Right renal pelvis (tissue), 4 donors: Measurements from ENCODE around the gene CRCP. TPM values are rescaled to one million over a fixed set of nuclear protein-coding genes. Genes with fewer than 3 reads are reported as not detected.
"Not testable (repeated sequence)": the region's sequence is repeated elsewhere in the genome, so short reads cannot be mapped to it uniquely, and the experiment has no call there.

Source experiments
- DNase-seq, 4 donors: peaks; one replicate each; pipeline ENCODE4 v3.0.0-alpha.2; 2013; ENCODE audit warnings: low read depth in 4 of 4, low spot score in 3 of 4, missing footprints in 1 of 4
- polyA plus RNA-seq, 4 donors: library from polyadenylated mRNA; unstranded; fragments of 120-200 nt; gene quantifications; one replicate each; pipeline ENCODE4 v1.2.1, GENCODE V29; 2013; ENCODE audit not compliant: insufficient read length in 4 of 4

CRCP gene
- polyA plus RNA-seq: 10 to 100 TPM; 25.9 to 31.7 (median 28.2) TPM

DNA sequence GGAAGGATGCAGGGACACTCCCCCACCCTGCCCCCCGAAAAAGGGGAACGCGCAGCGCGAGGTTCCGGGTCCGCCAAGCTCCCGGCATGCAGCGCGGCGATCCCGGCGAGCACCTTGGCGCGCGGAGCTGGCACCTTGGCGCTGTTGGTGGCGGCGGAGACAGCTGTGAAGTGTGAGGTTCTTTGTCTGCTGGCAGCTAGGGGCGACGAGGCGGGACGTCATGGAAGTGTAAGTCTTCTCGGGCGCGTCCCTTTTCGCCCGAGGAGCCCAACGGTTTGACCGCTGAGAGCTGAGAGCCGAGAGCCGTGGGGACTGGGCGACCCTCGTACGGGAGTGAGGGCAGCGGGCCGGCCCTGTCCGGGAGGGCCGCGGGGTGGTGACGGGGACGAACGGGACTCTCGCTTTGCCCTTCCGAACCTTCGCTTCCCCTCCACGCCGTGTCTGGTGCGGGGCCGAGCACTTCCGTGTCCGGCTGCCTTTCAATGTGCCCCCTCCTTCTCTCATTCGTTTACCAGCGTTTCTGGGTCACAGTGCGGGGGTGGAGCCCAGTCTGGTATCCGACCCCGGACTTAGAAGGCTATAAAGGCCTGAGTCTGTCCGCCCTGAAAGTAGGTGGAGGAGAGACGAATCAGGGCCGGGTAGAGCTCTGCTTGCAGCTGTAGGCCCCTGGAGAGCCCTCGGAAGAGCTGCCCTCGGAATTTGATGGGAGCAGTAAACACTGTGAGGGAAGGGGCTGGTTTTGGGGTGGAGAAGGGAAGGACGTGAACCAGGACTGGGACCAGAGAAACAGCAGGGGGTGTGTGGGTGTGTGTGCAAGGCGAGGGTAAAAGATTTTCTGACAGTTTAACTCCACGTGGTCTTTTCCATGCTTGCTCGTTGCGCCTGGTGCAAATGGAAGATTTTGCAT, at the start of gene CRCP:
Gene CRCP, plus strand, starts transcription at position 105 of the 907 bp plus-strand sequence. Its CDS starts 116 bp downstream, at position 221.
- peak in 3 of 4 donors; percentile 54 to 67 (median 62) for DNase-seq

DNA sequence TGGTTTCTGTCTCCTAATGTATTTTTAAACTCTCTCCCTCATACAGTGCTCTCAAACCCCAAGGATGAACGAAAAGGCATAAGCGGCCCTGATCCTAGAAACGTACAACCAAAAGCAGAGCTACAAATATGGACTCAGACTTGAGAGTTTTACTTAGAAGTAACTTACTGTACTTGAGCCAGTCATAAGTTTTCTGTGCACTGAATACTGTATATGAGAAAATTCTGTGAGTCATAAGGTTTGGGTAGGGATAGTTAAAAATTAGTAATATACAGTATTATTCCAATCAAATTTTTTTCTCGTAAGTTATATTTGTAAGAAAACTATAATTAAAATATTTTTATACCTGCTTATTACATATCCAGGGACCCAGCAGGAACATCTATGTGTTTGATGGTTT, 44.9 kb upstream of the CRCP start:
- DNase-seq: no peak

DNA sequence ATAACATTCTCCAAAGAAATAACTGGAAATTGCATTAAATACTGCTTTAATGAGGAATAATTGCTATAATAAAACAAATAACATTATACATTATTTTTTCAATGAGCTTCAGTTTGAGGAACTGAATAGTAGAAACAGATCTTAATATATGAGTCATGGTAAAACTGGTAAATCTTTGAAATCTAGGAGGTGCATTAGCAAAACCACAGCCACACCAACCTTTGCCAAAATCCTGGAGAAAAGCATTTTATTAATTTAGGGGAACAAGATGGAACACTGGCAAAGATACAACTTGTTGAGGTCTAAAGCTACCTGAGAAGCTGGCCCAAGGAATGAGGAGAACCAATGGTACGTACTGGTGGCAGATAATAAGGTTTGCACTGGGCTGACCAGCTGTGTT, 44.4 kb upstream of the CRCP start:
- DNase-seq: no peak

DNA sequence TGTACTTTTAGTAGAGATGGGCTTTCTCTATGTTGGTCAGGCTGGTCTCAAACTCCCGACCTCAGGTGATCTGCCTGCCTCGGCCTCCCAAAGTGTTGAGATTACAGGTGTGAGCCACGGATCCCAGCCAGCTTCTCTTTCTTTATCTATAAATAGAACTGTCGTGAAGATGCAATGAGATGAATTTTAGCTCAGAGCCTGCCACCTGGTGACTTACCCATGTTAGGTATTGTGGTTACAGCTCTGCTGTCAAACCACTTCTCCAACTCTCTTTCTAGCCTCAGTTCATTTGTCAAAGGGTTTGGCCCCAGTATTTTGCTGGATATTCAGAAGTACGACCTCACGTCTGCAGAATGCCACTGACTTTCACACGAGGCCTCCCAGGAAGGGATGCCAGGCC, 42.4 kb upstream of the CRCP start:
- not testable (repeated sequence) for DNase-seq

DNA sequence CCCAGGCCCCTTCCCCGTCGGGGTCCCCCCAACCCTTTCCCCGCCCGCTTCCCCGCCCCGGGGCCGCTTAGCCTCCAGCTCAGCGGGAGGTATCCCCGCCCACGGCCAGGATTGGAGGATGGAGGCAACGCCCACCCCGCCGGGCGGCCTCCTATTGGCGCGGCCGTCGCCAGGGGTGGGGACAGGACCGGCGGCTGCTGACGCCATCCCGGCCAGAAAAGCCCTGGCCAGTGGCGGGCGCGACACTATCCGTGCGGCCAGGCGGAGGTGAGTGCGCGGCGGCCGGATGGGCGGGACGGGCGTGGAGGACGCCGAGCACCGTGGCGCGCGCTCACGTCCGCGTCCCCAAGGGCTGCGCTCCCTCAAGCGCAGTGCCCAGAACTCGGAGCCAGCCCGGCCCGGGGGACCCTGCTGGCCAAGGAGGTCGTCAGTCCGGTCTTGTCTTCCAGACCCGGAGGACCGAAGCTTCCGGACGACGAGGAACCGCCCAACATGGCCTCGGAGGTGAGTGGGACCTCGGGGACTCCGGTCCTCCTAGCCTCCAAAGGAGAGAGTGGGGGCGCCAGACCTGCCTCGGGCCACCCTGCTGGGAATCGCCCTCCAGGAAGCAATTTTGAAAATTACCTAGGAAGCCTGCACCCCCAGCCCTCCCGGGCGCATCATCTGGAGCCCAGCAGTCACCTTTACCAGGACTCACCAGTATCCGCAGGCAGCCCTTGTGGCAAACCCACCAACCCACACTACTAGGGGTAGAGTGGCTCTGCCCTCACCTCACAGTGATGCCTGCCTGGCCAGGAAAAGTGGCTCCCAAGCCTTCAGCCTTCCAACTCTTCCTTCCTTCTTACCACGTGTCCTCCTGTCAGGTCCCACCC, 38.8 kb upstream of the CRCP start, which contains the start of gene ASL:
Gene ASL, plus strand, starts transcription at position 230 of the 872 bp plus-strand sequence. Its CDS starts 263 bp downstream, at position 493.
- DNase-seq: peak; percentile 85 to 88 (median 85)

DNA sequence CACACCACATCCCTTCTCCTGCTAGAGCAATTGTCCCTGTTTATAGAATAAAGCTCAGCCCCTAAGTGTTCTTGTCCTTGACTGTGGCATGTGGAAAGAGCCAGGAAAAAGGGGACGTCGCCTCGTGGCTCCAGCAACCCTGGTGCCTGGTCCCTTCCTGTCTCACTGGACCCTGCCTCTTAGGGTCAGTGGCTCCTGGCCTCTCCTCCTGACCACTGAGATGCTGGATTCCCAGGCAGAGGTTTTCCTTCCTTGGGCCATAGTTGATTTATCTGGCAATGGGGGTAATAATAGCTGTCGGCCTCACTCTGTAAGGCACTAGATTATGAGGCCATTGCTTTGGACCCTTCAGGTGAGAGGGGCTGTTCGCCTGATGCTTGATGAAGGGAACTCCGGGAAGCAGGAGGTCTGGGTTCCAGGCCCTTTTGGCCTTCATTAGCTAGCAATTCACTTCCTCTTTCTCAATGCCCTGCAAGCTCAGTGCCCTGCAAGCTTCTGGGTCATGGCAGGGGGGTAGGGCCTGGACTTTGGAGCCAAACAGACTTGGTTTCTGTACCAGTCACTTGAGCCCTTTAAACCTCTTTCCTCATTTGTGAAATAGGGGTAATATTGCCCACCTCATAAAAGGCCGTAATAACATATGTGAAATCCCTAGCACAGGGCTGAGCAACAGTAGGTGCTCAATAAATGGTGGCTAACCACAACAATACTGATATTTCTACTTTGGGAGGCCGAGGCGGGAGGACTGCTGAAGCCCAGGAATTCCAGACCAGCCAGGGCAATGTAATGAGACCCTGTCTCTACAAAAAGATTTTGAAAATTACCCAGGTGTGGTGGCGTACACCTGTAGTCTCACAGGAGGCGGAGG, 38.0 kb upstream of the CRCP start:
- DNase-seq: no peak

DNA sequence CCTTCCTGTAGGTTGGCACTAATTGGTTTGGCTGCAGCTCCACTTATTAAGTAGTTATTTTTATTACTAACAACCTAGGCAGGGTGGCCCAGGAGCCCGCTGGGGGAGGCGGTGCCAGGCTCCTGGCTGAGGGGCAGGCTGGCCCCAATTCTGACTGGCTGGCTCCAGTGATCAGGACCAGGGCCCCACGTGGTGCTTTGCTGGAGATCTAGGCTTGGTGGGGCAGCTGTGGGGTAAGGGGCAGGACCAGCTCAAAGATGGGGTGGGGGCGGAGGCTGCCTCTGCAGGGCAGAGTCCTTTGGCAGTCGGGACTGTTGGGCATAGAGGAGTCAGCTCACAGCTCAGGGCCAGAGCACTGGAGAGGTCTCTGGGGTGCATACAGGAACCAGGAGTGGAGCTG, 36.6 kb upstream of the CRCP start:
- no peak for DNase-seq

DNA sequence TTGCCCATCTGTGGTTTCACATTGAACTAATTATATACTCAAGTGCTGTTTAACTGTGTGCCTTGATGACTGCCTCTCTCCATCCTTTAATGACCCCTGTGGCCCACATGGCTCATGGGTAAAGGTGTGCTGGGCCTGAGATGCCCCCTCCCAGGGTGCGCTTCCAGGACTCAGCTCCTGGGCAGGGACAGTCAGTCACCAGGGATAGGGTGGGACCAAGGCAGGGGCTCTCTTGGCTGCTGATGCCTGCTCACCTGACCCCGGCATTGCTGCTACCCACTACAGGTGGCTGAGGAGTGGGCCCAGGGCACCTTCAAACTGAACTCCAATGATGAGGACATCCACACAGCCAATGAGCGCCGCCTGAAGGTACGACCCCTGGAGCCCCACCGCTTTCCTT, 32.6 kb upstream of the CRCP start:
- DNase-seq: no peak

DNA sequence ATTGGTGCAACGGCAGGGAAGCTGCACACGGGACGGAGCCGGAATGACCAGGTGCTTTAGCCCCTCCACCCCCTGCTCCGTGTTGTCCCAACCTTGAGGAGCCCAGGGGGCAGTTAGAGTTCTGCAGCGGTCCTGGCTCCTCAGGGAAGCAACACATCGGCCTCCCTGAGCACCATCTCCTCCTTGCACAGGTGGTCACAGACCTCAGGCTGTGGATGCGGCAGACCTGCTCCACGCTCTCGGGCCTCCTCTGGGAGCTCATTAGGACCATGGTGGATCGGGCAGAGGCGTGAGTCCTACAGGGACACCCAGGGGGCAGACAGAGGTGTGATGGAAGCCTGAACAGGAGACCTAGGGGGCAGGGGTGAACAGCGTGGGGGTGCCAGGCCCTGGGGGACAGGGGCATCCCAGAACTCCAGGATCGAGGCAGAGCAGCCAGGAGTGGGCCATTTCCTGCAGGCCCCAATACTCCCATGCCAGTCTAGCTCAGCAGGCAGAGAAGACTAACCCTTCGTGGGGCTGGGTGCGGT, 31.7 kb upstream of the CRCP start:
- DNase-seq: no peak

DNA sequence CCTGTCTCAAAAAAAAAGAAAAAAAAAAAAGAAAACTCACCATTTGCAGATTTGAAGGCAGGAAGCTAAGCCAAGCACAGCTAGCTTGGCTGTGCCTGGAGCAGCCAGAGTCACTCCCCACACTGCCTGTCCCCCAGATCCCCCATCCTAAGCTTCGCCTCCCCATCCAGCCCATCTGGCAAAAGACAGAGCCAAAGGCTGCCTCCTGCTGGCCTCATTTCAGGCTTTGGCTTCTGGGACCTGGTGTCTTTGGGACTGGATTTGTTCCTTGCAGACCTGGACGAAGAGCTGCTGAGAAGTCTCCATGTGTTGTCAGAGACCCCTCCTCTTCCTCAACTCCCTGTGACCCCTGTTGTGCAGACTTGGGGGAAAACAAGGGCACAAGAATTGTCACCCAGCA, 31.0 kb upstream of the CRCP start:
- DNase-seq: no peak

DNA sequence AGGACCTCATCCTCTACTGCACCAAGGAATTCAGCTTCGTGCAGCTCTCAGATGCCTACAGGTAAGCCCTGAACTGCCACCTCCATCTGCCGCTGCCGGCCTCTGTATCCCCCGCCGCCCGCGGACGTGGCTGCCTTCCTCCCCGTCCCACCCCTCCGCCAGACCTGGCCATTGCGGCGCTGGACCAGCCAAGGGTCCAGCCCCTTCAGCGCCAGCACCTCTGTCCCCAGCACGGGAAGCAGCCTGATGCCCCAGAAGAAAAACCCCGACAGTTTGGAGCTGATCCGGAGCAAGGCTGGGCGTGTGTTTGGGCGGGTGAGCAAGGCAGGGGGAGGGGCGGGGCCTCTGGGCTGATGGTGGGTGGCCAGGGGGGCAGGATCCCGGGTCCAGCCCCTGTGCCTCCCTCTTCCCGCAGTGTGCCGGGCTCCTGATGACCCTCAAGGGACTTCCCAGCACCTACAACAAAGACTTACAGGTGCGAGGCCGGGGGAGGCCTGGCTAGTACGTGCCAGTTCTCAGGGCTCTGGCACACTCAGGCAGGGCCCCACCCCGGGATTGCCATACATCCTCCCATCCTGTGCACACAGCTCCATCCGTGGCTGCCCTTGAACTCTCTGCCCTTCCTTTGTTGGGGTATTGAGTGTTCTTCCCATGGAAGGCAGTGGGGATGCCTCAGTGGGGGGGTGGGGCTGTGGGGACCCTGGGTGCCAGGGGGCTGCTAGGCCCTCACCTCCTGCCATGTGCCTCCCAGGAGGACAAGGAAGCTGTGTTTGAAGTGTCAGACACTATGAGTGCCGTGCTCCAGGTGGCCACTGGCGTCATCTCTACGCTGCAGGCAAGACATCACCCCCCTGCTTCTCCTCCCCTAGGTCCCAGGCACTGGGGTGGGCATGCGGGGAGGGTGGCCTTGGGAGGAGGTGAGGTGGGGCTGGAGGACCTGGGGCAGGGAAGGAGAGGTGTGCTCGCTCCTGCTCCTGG, 25.5 kb upstream of the CRCP start:
- no peak for DNase-seq

DNA sequence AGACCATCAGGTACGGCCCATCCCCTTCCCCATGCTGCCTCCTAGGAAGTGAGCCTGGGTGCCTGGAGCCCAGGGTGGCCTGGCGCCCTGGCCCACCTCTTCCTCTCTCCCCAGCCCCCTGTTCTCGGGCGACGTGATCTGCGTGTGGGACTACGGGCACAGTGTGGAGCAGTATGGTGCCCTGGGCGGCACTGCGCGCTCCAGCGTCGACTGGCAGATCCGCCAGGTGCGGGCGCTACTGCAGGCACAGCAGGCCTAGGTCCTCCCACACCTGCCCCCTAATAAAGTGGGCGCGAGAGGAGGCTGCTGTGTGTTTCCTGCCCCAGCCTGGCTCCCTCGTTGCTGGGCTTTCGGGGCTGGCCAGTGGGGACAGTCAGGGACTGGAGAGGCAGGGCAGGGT, 22.0 kb upstream of the CRCP start:
- DNase-seq: no peak

DNA sequence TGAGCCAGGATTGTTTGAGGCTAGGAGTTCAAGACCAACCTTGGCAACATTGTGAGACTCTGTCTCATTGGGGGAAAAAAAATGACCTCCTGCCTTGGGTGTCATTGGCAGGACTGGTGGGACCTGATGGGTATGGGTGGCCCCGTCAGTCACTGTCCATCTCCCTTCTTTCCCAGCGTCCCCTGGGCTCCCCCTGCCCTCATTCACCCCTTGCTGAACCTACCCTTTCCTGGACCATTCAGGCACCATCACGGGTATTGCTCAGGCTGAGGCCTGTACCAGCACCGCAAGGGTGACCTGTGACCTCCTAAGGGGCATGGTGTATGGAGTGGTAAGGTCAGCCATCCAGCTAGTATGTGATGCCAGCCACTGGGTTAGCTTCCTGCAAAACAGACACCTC, 19.6 kb upstream of the CRCP start:
- no peak for DNase-seq

DNA sequence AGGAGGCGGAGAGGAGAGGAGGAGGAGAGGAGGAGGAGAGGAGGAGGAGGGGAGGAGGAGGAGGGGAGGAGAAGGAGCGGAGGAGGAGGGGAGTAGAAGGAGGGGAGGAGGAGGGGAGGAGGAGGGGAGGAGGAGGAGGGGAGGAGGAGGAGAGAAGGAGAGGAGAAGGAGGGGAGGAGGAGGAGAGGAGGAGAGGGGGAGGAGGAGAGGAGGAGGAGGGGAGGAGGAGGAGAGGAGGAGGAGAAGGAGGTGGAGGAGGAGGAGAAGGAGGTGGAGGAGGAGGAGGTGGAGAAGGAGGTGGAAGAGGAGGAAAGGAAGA, 15.5 kb upstream of the CRCP start:
- DNase-seq: no peak

DNA sequence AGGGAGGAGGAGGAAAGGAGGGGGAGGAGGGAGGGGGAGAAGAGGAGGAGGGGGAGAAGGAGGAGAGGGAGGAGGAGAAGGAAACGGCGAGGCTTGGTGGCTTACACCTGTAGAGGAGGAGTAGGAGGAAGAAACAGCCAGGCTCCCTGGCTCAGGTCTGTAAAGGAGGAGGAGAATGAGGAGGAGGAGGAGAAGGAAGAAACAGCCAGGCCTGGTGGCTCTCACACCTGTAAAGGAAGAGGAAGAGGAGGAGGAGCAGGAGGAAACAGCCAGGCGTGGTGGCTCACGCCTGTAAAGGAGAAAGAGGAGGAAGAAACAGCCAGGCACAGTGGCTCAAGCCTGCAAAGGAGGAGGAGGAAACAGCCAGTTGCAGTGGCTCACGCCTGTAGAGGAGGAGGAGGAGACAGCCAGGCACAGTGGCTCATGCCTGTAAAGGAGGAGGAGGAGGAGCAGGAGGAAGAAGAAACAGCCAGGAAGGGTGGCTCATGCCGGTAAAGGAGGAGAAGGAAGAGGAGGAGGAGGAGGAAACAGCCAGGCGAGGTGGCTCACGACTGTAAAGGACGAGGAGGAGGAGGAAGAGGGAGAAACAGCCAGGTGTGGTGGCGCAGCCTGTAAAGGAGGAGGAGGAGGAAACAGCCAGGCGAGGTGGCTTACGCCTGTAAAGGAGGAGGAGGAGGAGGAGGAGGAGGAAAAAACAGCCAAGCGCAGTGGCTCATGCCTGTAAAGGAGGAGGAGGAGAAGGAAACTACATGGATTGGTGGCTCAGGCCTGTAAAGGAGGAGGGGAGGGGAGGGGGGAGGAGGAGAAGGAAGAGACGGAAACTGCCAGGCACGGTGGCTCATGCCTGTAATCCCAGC, 14.9 kb upstream of the CRCP start:
- peak; percentile 53 to 78 (median 72) for DNase-seq

DNA sequence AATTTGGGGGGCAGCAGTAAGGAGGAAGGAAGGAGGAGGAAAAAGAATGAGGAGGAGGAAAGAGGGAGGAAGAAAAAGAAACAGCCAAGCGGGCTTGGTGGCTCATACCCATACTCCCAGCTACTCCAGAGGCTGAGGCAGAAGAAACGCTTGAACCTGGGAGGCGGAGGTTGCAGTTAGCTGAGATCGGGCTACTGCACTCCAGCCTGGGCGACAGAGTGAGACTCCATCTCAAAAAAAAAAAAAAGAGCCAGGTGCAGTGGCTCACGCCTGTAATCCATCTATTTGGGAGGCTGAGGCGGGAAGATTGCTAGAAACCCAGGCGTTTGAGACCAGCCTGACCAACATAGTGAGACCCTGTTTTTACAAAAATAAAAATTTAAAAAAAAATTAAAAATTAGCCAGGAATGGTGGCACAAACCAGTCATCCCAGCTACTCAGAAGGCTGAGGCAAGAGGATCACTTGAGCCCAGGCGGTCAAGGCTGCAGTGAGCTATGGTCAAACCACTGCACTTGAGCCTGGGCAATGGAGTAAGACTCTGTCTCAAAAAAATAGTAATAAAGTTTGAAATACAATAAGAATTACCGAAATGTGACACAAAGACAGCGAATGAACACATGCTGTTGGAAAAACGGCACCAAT, 14.1 kb upstream of the CRCP start:
- no peak for DNase-seq

DNA sequence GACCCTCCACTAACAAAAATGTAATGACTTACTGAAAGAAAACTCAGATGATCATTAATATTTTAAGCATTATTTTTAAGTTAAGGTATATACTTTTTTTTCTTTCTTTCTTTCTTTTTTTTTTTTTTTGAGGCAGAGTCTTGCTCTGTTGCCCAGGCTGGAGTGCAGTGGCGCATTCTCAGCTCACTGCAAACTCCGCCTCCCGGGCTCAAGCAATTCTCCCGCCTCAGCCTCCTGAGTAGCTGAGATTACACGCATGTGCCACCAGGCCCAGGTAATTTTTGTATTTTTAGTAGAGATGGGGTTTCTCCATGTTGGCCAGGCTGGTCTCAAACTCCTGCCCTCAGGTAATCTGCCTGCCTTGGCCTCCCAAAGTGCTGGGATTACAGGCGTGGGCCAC, 12.5 kb upstream of the CRCP start:
- not testable (repeated sequence) for DNase-seq

DNA sequence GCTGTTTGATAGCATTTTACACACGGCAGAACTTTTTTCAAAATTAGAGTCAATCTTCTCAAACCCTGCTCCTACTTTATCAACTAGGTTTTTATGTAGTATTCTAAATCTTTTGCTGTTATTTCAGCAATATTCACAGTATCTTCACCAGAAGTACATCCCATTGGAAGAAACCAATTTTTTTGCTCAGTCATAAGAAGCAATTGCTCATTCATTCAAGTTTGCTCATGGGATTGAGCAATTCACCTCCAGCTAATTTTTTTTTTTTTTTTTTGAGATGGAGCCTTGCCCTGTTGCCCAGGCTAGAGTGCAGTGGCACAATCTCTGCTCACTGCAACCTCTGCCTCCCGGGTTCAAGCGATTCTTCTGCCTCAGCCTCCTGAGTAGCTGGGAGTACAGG, 10.7 kb upstream of the CRCP start:
- DNase-seq: not testable (repeated sequence)
